Esophagus squamous epithelium (tissue), 4 donors: ENCODE results near the gene HNRNPA3.

Source experiments
- CTCF ChIP-seq, 6 experiments: fragments of 450-650 bp in 4 of 6; fragments of 200-600 bp in 2 of 6; sonication (generic) in 2 of 6; IDR thresholded peaks; one replicate each; pipeline ENCODE4 v1.5.1; 2016 to 2019; ENCODE audit warnings: antibody characterized with exemption in 6 of 6, mild to moderate bottlenecking in 4 of 6, moderate library complexity in 4 of 6
- POLR2A ChIP-seq, 4 donors: fragments of 450-650 bp; IDR thresholded peaks; one replicate each; pipeline ENCODE4 v1.6.1; 2017; ENCODE audit warnings: antibody characterized with exemption in 4 of 4, mild to moderate bottlenecking in 4 of 4, moderate library complexity in 3 of 4

- TF ChIP-seq CTCF (IDR thresholded peaks at IDR 0.05) (no peak), POLR2A (IDR thresholded peaks at IDR 0.05) (no peak)
Observed at GRCh38 chr2:177178797-177179196, 33.8 kb upstream of the HNRNPA3 start.
